Gastrocnemius medialis (tissue), 4 donors: ENCODE data around the gene CACNA1G.

Experiments used
- CTCF ChIP-seq, 5 experiments: fragments of 450-650 bp in 3 of 5; fragments of 200-600 bp in 2 of 5; sonication (generic) in 2 of 5; IDR thresholded peaks in 4 of 5; conservative IDR thresholded peaks in 1 of 5; 1 replicate in 4 of 5; 2 replicates in 1 of 5; pipeline ENCODE4 v1.5.1; 2016 to 2019; ENCODE audit warnings: antibody characterized with exemption in 5 of 5, mild to moderate bottlenecking in 3 of 5, moderate library complexity in 3 of 5
- POLR2A ChIP-seq, 2 donors: fragments of 450-650 bp; IDR thresholded peaks; one replicate each; pipeline ENCODE4 v1.6.1; 2017; ENCODE audit warnings: antibody characterized with exemption in 2 of 2, mild to moderate bottlenecking in 2 of 2, moderate library complexity in 2 of 2

GRCh38 chr17:50604513-50604912, 44.0 kb downstream of the CACNA1G start:
- TF ChIP-seq CTCF (IDR thresholded peaks at IDR 0.05 in 4 of 5, conservative IDR thresholded peaks at IDR 0.05 in 1 of 5) (no peak), POLR2A (IDR thresholded peaks at IDR 0.05) (no peak)
